ENCODE data around the gene GLB1L2.

- TF ChIP-seq CTCF (IDR thresholded peaks at IDR 0.05; ENCODE audit: insufficient read depth, low read length) (no peak), REST (IDR thresholded peaks at IDR 0.05; ENCODE audit: insufficient replicate concordance, low read depth) (no peak), POLR2AphosphoS5 (IDR thresholded peaks at IDR 0.05; ENCODE audit: low read depth) (no peak), GABPA (IDR thresholded peaks at IDR 0.05; ENCODE audit: low read depth) (no peak), SPI1 (IDR thresholded peaks at IDR 0.05; ENCODE audit: borderline replicate concordance, low read depth) (no peak)
Observed at GRCh38 chr11:134338068-134338467, 6.3 kb downstream of the GLB1L2 start.
